AML-193 (cell line): ENCODE measurements around the gene PCDHGA5.
"Not testable (repeated sequence)": the region's sequence is repeated elsewhere in the genome, so short reads cannot be mapped to it uniquely, and the experiment has no call there.

ENCODE experiments used
- DNase-seq, 2 experiments: peaks; one replicate each; lab custom pipeline; 2025; lab: John Stamatoyannopoulos, UW

The PCDHGA5 gene

DNA sequence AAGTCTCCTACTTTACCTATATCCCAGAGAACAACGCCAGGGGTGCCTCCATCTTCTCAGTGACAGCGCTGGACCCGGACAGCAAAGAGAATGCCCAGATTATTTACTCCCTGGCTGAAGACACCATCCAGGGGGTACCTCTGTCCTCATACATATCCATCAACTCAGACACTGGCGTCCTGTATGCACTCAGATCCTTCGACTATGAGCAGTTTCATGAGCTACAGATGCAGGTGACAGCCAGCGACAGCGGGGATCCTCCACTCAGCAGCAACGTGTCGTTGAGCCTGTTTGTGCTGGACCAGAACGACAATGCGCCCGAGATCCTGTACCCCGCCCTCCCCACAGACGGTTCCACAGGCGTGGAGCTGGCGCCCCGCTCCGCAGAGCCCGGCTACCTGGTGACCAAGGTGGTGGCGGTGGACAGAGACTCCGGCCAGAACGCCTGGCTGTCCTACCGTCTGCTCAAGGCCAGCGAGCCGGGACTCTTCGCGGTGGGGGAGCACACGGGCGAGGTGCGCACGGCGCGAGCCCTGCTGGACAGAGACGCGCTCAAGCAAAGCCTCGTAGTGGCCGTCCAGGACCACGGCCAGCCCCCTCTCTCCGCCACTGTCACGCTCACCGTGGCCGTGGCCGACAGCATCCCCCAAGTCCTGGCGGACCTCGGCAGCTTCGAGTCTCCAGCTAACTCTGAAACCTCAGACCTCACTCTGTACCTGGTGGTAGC lies 50.7 kb downstream of the PCDHGA5 start:
- not testable (repeated sequence) for DNase-seq

DNA sequence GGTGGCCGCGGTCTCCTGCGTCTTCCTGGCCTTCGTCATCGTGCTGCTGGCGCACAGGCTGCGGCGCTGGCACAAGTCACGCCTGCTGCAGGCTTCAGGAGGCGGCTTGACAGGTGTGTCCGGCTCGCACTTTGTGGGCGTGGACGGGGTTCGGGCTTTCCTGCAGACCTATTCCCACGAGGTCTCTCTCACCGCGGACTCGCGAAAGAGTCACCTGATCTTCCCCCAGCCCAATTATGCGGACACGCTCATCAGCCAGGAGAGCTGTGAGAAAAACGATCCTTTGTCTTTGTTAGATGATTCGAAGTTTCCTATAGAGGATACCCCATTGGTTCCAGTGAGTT lies 51.3 kb downstream of the PCDHGA5 start:
- not testable (repeated sequence) for DNase-seq
